HCT116 (cell line): Measurements from ENCODE around the gene HSPA12B. TPM values are rescaled to one million over a fixed set of nuclear protein-coding genes. Genes with fewer than 3 reads are reported as not detected.

Experiments
- ATAC-seq: fragments of 200-7000 bp; cut with Tn5 transposase; 2 replicates; pipeline ENCODE4 v1.9.1; 2020; ENCODE audit warnings: mild to moderate bottlenecking, moderate library complexity
- BruUV-seq: library from RNA; stranded (reverse); fragments of 400-500 nt; replicated peaks from 2 replicates; lab custom pipeline; 2021; lab: Mats Ljungman, UMichigan
- CTCF ChIA-PET: fragments of 300-600 bp; sonication (Branson Sonifier 250); formaldehyde crosslinking; loops from one replicate; lab custom pipeline; 2021; ENCODE audit warnings: antibody characterized with exemption; lab: Charles Lee
- POLR2A ChIA-PET: fragments of 300-600, 350-600 bp; sonication (Branson Sonifier 250); formaldehyde crosslinking; loops from one replicate; lab custom pipeline; 2021; ENCODE audit warnings: antibody characterized with exemption; lab: Charles Lee
- RAD21 ChIA-PET, 2 experiments: fragments of 300-600 bp; sonication (Branson Sonifier 250); formaldehyde crosslinking; loops; one replicate each; lab custom pipeline; 2023; ENCODE audit warnings: low total read pairs in 2 of 2; ENCODE audit not compliant: uncharacterized antibody in 2 of 2, unreplicated experiment in 2 of 2, low non-redundant PET in 1 of 2; lab: Charles Lee
- DNase-seq: peaks from one replicate; pipeline ENCODE4 v3.0.0-alpha.2; 2010; ENCODE audit warnings: low read depth, low spot score
- H2AFZ ChIP-seq: fragments of 200-600 bp; shearing (Covaris generic), sonication (generic); 2 replicates; pipeline ENCODE4 v1.6.1; 2017; ENCODE audit warnings: low read depth, mixed run types, mixed read lengths, antibody characterized with exemption, low read length; ENCODE audit not compliant: poor library complexity, severe bottlenecking
- H3K27ac ChIP-seq: 2 replicates; pipeline ENCODE4 v1.5.1; 2012; ENCODE audit warnings: low read depth, low read length
- H3K27me3 ChIP-seq: fragments of 200-600 bp; sonication (generic); 2 replicates; pipeline ENCODE4 v1.6.1; 2016; ENCODE audit warnings: mixed run types, low read length, mixed read lengths; ENCODE audit not compliant: insufficient read depth
- H3K36me3 ChIP-seq, 2 experiments: fragments of 200-500 bp in 1 of 2; fragments of 200-600 bp in 1 of 2; sonication (Bioruptor generic) in 1 of 2; sonication (generic) in 1 of 2; 2 replicates each; pipeline versions ENCODE4 v1.5.1 to v1.6.1; 2014 to 2016; ENCODE audit warnings: low read length in 2 of 2, inconsistent platforms in 1 of 2, mixed read lengths in 1 of 2, mixed run types in 1 of 2; ENCODE audit not compliant: insufficient read depth in 2 of 2, control insufficient read depth in 1 of 2
- H3K4me1 ChIP-seq, 2 experiments: fragments of 200-600 bp in 1 of 2; sonication (generic) in 1 of 2; 2 replicates each; pipeline versions ENCODE4 v1.5.1 to v1.6.1; 2012 to 2017; ENCODE audit warnings: low read length in 2 of 2, inconsistent platforms in 1 of 2, mild to moderate bottlenecking in 1 of 2, mixed read lengths in 1 of 2, mixed run types in 1 of 2, moderate library complexity in 1 of 2; ENCODE audit not compliant: insufficient read depth in 2 of 2, control insufficient read depth in 1 of 2
- H3K4me2 ChIP-seq: fragments of 200-600 bp; sonication (generic); 2 replicates; pipeline ENCODE4 v1.6.1; 2017; ENCODE audit warnings: mixed run types, low read length, mixed read lengths
- H3K4me3 ChIP-seq, 2 experiments: fragments of 200-600 bp in 1 of 2; sonication (generic) in 1 of 2; replicated peaks in 1 of 2; 2 replicates each; pipeline ENCODE4 v1.5.1; 2011 to 2016; ENCODE audit warnings: low read length in 2 of 2, control low read depth in 1 of 2, low read depth in 1 of 2, mild to moderate bottlenecking in 1 of 2, mixed read lengths in 1 of 2, mixed run types in 1 of 2
- H3K79me2 ChIP-seq: fragments of 200-600 bp; sonication (generic); 2 replicates; pipeline ENCODE4 v1.6.1; 2017; ENCODE audit warnings: mild to moderate bottlenecking, mixed run types, low read length, moderate library complexity, mixed read lengths; ENCODE audit not compliant: insufficient read depth
- H3K9ac ChIP-seq: fragments of 200-600 bp; sonication (generic); 2 replicates; pipeline ENCODE4 v1.6.1; 2016; ENCODE audit warnings: low read length, mixed read lengths
- H3K9me2 ChIP-seq: fragments of 200-600 bp; sonication (generic), shearing (Covaris generic); 2 replicates; pipeline ENCODE4 v1.6.1; 2017; ENCODE audit warnings: mixed run types, mild to moderate bottlenecking, moderate library complexity; ENCODE audit not compliant: insufficient read depth
- H3K9me3 ChIP-seq, 2 experiments: fragments of 200-500 bp in 1 of 2; fragments of 200-600 bp in 1 of 2; sonication (Bioruptor generic) in 1 of 2; sonication (generic) in 1 of 2; 2 replicates each; pipeline ENCODE4 v1.6.1; 2014 to 2017; ENCODE audit warnings: low read length in 2 of 2, mixed read lengths in 2 of 2, inconsistent platforms in 1 of 2, low read depth in 1 of 2, mild to moderate bottlenecking in 1 of 2, mixed run types in 1 of 2, moderate library complexity in 1 of 2; ENCODE audit not compliant: control insufficient read depth in 1 of 2, insufficient read depth in 1 of 2
- H4K20me1 ChIP-seq: fragments of 200-600 bp; sonication (generic), shearing (Covaris generic); 2 replicates; pipeline ENCODE4 v1.6.1; 2017; ENCODE audit warnings: mixed run types, mild to moderate bottlenecking, moderate library complexity; ENCODE audit not compliant: insufficient read depth
- CTCF ChIP-seq, 3 experiments: fragments of 200-600 bp in 1 of 3; sonication (generic) in 1 of 3; IDR thresholded peaks in 2 of 3; conservative IDR thresholded peaks in 1 of 3; 2 replicates each; pipeline ENCODE4 v1.5.1; 2012 to 2017; ENCODE audit warnings: low read depth in 2 of 3, low read length in 2 of 3, antibody characterized with exemption in 1 of 3, borderline replicate concordance in 1 of 3, control low read depth in 1 of 3, mild to moderate bottlenecking in 1 of 3, mixed read lengths in 1 of 3, mixed run types in 1 of 3, moderate library complexity in 1 of 3; ENCODE audit not compliant: insufficient read depth in 1 of 3
- EZH2phosphoT487 ChIP-seq: fragments of 200-600 bp; IDR thresholded peaks from 2 replicates; pipeline ENCODE4 v1.6.1; 2018; ENCODE audit warnings: antibody characterized with exemption, borderline replicate concordance
- JUND ChIP-seq: IDR thresholded peaks from 2 replicates; pipeline ENCODE4 v1.6.1; 2012
- ZNF274 ChIP-seq: fragments of 200-500 bp; sonication (Bioruptor generic); IDR thresholded peaks from 2 replicates; pipeline ENCODE4 v1.6.1; 2014; ENCODE audit warnings: mild to moderate bottlenecking, low read depth, low read length, inconsistent platforms
- intact Hi-C: fragments of 100-400 bp; cut with micrococcal nuclease; formaldehyde crosslinking; loops from 2 replicates; pipeline ENCODE4 v1.10.0; 2022
- total RNA-seq: library from RNA; stranded (reverse); gene quantifications from one replicate; pipeline ENCODE4 v1.2.1, GENCODE V29; 2021; ENCODE audit not compliant: unreplicated experiment
- TF ChIP-seq, protein P1 (sequence below): IDR thresholded peaks from 2 replicates; pipeline ENCODE4 v1.6.1; 2012
- TF ChIP-seq, protein P2 (sequence below): IDR thresholded peaks from 2 replicates; pipeline ENCODE4 v1.6.1; 2012; ENCODE audit warnings: low read depth

Gene HSPA12B
- total RNA-seq, 1 experiment from 2014 or later = not detected

DNA sequence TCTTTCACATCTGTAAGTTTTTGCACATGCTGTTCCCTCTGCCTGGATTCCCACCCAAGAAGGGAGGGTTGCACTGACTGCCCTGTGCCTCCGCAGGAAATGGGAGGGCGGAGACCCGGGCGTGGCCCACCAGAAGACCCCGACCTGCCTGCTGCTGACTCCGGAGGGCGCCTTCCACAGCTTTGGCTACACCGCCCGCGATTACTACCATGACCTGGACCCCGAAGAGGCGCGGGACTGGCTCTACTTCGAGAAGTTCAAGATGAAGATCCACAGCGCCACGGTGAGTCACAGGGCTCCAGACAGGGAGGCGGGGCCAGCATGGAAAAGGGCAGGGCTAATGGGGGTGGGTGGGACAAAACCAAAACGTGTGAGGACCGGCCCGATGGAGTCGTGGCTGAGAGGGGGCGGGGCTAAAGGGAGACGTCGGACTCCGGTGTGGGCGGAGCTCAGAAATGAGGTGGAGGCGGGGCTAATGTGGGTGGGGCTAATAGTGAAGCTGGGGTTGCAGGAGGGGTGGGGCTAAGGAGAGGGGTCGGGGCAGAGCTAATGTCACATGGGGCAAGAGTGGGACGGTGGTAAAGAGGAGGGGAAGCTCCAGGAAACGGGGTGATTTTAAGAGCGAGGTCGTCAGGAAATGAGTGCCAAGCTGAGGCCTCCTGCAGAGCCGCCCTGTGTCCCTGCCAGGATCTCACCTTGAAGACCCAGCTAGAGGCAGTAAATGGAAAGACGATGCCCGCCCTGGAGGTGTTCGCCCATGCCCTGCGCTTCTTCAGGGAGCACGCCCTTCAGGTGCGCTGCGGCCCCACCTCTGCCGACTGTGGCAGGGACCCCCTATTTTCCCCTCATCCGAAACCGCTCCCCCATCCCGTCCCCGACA lies 12.6 kb downstream of the HSPA12B start:
- BruUV-seq = no TSS peak
- Histone ChIP-seq H3K79me2 (no peaks in the 10 kb centered on the region), H4K20me1 (no peaks in the 10 kb centered on the region), H3K36me3 (no peaks in the 10 kb centered on the region), H3K4me2 (peak overlapping the region; percentile 88), H3K9me3 (no peaks in the 10 kb centered on the region), H3K4me3 (peak overlapping the region; percentile 15 to 52), H2AFZ (peak overlapping the region; percentile 52), H3K4me1 (peaks cover 9 to 20% of the 10 kb centered on the region in 2 experiments), H3K27me3 (no peaks in the 10 kb centered on the region), H3K27ac (peak overlapping the region; percentile 21; the same call in 1 of the 2 replicates), H3K9ac (peak overlapping the region; percentile 38; the same call in 1 of the 2 replicates), H3K9me2 (no peaks in the 10 kb centered on the region)
- DNase-seq = peak; percentile 88
- RAD21 ChIA-PET = interaction anchor here in 1 of 2 experiments (1.0 kb wide), 1 partner anchor 29 kb away, joined by 3 read pairs; no protein-coding TSS in a partner anchor
- intact Hi-C loops = loop anchor here (2.0 kb wide), 1 partner anchor 68 kb away; no protein-coding TSS in a partner anchor
- TF ChIP-seq ZNF274 (no peak), JUND (0 out of 2 replicates have a peak, but pooled peaks have one; percentile 15), EZH2phosphoT487 (no peak), CTCF (IDR thresholded peaks at IDR 0.05 in 2 of 3, conservative IDR thresholded peaks at IDR 0.05 in 1 of 3; ENCODE audit: borderline replicate concordance in 1 of 3, insufficient read depth in 1 of 3, low read depth in 2 of 3, low read length in 2 of 3) (0 out of 6 replicates have a peak, but pooled peaks of 1 of the 3 experiments have one; percentile 3)
- TF ChIP-seq, protein P1, sequence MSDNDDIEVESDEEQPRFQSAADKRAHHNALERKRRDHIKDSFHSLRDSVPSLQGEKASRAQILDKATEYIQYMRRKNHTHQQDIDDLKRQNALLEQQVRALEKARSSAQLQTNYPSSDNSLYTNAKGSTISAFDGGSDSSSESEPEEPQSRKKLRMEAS = no peak
- TF ChIP-seq, protein P2, sequence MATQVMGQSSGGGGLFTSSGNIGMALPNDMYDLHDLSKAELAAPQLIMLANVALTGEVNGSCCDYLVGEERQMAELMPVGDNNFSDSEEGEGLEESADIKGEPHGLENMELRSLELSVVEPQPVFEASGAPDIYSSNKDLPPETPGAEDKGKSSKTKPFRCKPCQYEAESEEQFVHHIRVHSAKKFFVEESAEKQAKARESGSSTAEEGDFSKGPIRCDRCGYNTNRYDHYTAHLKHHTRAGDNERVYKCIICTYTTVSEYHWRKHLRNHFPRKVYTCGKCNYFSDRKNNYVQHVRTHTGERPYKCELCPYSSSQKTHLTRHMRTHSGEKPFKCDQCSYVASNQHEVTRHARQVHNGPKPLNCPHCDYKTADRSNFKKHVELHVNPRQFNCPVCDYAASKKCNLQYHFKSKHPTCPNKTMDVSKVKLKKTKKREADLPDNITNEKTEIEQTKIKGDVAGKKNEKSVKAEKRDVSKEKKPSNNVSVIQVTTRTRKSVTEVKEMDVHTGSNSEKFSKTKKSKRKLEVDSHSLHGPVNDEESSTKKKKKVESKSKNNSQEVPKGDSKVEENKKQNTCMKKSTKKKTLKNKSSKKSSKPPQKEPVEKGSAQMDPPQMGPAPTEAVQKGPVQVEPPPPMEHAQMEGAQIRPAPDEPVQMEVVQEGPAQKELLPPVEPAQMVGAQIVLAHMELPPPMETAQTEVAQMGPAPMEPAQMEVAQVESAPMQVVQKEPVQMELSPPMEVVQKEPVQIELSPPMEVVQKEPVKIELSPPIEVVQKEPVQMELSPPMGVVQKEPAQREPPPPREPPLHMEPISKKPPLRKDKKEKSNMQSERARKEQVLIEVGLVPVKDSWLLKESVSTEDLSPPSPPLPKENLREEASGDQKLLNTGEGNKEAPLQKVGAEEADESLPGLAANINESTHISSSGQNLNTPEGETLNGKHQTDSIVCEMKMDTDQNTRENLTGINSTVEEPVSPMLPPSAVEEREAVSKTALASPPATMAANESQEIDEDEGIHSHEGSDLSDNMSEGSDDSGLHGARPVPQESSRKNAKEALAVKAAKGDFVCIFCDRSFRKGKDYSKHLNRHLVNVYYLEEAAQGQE = no peak
- CTCF ChIA-PET = interaction anchor here (0.8 to 1.8 kb wide), 6 partner anchors 8 to 269 kb away, joined by 3 to 13 read pairs (median 4); no protein-coding TSS in a partner anchor
- peak; percentile 90 for ATAC-seq
- POLR2A ChIA-PET = interaction anchor here (0.9 kb wide), 1 partner anchor 23 kb away, joined by 4 read pairs; the partner anchor contains the start of gene ADISSP
